Retinal pigment epithelial cell (primary cell): ENCODE measurements around the gene OVCH2.
"Not testable (repeated sequence)": the region's sequence is repeated elsewhere in the genome, so short reads cannot be mapped to it uniquely, and the experiment has no call there.

Experiments used
- DNase-seq: peaks from one replicate; pipeline ENCODE4 v3.0.0-alpha.2; 2010; ENCODE audit warnings: low read depth
- H3K4me3 ChIP-seq: 2 replicates; pipeline ENCODE4 v1.5.1; 2011; ENCODE audit warnings: mild to moderate bottlenecking, low read length, control low read depth, moderate library complexity
- TF ChIP-seq, protein P1 (sequence below): conservative IDR thresholded peaks from 2 replicates; pipeline ENCODE4 v1.5.1; 2011; ENCODE audit warnings: low read depth, low read length, control low read depth, inconsistent platforms

The OVCH2 gene, protein sequence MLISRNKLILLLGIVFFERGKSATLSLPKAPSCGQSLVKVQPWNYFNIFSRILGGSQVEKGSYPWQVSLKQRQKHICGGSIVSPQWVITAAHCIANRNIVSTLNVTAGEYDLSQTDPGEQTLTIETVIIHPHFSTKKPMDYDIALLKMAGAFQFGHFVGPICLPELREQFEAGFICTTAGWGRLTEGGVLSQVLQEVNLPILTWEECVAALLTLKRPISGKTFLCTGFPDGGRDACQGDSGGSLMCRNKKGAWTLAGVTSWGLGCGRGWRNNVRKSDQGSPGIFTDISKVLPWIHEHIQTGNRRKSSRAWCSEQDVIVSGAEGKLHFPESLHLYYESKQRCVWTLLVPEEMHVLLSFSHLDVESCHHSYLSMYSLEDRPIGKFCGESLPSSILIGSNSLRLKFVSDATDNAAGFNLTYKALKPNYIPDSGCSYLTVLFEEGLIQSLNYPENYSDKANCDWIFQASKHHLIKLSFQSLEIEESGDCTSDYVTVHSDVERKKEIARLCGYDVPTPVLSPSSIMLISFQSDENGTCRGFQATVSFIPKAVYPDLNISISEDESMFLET

DNA sequence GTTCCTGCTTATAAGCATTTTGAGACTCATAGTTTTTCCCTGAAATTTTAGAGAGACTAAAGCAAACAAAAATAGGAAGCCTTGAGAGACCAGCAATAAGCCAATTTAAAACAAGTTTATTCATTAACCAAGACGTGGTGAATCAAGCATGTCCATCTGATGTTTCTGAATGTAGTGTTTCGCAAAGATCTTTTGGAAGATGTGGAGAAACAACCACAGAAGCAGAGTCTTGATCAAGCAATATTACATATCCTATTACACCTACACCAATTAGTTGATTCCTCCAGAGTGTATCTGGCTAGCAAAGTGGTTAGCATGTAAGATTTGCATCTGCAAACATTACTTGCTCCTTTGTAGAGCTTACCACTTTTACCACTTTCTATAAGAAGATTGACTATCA, at the start of gene OVCH2:
Gene OVCH2, minus strand, starts transcription at position 101 of the 400 bp plus-strand sequence. Its CDS starts 83 bp downstream, at position 18.
- TF ChIP-seq, protein P1, sequence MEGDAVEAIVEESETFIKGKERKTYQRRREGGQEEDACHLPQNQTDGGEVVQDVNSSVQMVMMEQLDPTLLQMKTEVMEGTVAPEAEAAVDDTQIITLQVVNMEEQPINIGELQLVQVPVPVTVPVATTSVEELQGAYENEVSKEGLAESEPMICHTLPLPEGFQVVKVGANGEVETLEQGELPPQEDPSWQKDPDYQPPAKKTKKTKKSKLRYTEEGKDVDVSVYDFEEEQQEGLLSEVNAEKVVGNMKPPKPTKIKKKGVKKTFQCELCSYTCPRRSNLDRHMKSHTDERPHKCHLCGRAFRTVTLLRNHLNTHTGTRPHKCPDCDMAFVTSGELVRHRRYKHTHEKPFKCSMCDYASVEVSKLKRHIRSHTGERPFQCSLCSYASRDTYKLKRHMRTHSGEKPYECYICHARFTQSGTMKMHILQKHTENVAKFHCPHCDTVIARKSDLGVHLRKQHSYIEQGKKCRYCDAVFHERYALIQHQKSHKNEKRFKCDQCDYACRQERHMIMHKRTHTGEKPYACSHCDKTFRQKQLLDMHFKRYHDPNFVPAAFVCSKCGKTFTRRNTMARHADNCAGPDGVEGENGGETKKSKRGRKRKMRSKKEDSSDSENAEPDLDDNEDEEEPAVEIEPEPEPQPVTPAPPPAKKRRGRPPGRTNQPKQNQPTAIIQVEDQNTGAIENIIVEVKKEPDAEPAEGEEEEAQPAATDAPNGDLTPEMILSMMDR: no peak
- H3K4me3 ChIP-seq: no peak within 1 kb of the TSS

DNA sequence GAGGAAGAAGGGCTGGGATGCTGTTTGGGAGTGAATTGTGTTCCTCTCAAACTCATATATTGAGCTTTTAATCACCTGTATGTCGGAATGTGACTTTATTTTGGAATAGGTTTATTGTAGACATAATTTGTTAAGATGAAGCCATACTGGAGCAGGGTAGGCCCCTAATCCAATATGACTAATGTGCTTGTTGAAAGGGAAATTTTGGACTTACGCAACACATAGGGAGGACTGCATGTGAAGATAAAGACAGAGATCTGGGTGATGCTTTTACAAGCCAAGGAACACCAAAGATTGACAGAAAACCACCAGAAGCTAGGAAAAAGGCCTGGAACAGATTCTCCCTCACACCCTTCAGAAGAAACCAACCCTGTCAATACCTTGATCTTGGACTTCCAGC, 43.2 kb upstream of the OVCH2 start:
- DNase-seq: no peak
- TF ChIP-seq, protein P1: no peak
- no peak overlapping the region for H3K4me3 ChIP-seq

More for the DNA sequence above, at the start of gene OVCH2:
- DNase-seq: no peak

DNA sequence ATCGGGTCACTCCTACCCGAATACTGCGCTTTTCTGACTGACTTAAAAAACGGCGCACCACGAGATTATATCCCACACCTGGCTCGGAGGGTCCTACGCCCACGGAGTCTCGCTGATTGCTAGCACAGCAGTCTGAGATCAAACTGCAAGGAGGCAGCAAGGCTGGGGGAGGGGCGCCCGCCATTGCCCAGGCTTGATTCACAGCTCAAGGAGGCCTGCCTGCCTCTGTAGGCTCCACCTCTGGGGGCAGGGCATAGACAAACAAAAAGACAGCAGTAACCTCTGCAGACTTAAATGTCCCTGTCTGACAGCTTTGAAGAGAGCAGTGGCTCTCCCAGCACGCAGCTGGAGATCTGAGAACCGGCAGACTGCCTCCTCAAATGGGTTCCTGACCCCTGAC, 28.5 kb upstream of the OVCH2 start:
- DNase-seq, H3K4me3 ChIP-seq: not testable (repeated sequence)

DNA sequence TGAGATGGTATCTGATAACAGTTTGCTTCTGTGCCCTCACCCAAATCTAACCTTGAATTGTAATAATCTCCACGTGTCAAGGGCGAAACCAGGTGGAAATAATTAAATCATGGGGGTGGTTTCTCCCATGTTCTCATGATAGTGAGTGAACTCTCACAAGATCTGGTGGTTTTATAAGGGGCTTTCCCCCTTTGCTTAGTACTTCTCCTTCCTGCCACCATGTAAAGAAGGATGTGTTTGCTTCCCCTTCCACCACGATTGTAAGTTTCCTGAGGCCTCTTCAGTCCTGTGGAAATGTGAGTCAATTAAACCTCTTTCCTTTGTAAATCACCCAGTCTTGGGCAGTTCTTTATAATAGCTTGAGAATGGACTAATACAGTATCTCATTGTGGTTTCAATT, 8.5 kb upstream of the OVCH2 start:
- DNase-seq: no peak
- TF ChIP-seq, protein P1: no peak
- no peak overlapping the region for H3K4me3 ChIP-seq

DNA sequence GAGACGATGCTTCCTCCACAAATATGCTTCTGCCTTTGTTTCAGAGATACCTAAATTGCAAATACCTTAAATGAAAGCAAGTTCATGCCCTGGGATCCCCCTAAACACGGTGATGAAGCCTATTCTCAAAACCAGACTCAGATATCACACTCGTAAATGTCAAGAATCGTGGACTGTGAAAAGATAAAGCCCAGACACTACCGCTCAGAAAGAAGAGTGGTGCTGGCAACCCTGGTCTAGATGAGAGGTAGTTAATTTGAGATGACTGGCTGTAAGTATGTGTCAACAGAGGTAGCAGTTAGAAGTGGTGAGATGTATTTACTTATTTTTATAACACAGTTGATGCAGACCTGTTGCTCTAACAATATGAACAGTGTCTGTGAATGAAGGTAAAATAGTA, 2.5 kb downstream of the OVCH2 start:
- TF ChIP-seq, protein P1: no peak
- H3K4me3 ChIP-seq: no peak overlapping the region
- DNase-seq: no peak

DNA sequence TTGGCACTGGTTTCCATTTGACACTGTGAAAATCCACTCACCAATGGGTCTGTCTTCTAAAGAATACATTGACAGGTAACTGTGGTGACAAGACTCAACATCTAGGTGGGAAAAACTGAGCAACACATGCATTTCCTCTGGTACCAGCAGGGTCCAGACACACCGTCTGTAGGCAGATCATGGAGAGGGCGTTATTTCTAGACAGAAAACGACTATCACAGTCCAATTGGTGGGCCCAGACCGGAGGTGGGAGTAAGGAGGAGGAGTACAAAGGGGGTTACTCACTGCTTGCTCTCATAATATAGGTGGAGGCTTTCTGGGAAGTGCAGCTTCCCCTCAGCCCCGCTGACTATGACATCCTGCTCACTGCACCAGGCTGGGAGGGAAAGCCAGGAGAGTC, 9.9 kb downstream of the OVCH2 start:
- no peak overlapping the region for H3K4me3 ChIP-seq
- TF ChIP-seq, protein P1: no peak
- no peak for DNase-seq

DNA sequence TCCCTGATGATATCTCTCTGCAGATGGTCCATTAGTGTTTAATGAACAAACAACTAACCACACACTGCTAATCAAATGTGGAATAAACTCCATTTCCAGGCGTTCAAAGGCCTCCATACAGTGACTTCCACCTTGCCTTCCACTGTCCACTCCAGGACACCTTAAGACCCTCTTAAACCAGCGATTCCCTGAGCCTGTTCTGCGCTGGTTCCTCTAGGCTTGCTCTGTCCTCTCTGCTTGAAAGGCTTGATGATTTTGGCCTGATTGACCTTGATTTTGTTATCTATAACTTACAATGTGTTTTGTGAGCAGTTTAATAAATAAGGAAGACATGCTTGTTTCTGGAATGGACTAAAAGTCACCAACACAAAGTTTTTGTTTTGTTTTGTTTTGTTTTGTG, 12.0 kb downstream of the OVCH2 start:
- DNase-seq: no peak
- H3K4me3 ChIP-seq: no peak overlapping the region
- TF ChIP-seq, protein P1: no peak
